ENCODE results near the gene TMEM254. TPM values are rescaled to one million over a fixed set of nuclear protein-coding genes. Genes with fewer than 3 reads are reported as not detected.
"Not testable (repeated sequence)": the region's sequence is repeated elsewhere in the genome, so short reads cannot be mapped to it uniquely, and the experiment has no call there.

TMEM254 gene
- total RNA-seq, 1 donor from 2014 or later = 6.1 TPM

DNA sequence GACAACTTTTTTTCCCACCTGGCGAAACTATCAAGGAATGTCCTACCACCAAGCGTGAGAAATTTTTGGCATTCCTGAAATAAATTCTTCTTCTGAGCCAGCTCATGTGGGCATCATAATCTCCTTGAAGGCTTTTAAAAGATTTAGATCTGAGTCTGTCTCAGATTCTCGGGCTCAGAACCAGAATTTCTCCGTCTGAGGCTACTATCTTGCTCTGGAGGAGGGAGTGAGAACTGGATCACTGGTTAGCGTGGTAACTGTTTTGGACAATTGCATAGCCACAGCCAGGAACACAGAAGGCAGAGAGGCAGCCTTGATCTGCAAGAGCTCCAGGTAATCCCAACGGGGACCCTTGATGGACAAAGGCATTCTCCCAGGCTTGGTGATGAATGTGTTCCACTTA lies 53.0 kb downstream of the TMEM254 start:
- FAIRE-seq (no peak), DNase-seq (ENCODE audit: low spot score in 2 of 2) (no peak)

DNA sequence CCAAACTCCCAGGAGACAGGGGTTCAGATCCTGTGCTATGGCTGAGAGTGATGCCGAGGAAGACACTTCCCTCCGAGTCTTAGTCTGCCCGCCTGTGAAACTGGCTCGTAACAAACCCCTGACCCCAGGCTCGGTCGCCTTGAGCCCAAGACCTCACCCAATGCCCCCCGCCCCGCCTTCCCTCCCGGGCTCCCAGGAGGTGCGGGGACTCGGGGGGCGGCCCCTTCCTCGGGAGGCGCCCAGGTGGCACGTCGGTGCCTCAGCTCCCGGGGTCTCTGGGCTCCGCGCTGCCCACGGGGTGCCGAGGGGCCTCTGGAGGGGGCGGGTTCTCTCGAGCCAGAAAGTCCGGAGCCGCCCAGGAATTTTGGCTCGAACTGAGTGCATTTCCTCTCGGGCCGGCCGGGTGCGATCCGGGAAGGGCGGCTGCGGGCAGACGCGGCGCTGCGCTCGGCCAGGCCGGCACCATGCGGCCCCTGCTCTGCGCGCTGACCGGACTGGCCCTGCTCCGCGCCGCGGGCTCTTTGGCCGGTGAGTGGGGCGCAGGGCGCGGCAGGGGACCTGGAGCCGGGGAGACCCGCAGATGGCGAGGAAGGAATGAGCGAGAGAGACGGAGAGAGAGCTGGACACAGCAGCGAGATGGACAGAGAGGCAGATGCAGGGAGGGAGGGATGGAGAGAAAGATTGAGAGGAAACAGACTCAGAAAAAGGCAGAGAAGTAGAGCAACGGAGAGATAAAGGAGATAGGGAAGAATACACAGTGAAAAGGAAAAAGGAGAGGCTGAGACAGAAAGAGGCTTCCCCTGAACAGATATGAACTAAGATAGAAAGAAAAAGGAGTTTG lies 54.1 kb downstream of the TMEM254 start, which contains the start of gene PLAC9:
Gene PLAC9 (plus strand): TSS at position 432 of the 841 bp plus-strand sequence. CDS start 33 bp downstream, at position 465.
- FAIRE-seq = no peak
- no peak for DNase-seq (ENCODE audit: low spot score in 2 of 2)

DNA sequence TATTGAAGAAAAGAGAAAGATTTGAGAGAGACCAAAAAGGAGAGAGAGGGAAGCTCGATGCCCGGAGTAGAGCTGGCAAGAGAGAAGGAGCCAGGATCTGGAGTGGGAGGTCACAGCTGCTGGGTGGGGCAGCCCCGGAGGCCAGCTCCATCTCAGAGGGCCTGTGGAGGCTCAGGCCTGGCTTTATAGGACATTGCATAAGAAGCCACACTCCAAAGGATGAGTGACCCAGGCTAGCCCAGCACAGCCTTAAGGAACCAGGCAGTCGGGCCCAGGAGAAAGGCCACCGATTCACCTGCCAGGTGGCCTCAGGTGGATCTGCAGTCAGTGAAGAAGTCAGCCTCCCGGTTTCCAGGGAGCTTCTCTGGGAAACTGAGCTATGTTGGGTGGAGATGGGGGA lies 54.7 kb downstream of the TMEM254 start:
- no peak for DNase-seq (ENCODE audit: low spot score in 2 of 2)
- FAIRE-seq = no peak

DNA sequence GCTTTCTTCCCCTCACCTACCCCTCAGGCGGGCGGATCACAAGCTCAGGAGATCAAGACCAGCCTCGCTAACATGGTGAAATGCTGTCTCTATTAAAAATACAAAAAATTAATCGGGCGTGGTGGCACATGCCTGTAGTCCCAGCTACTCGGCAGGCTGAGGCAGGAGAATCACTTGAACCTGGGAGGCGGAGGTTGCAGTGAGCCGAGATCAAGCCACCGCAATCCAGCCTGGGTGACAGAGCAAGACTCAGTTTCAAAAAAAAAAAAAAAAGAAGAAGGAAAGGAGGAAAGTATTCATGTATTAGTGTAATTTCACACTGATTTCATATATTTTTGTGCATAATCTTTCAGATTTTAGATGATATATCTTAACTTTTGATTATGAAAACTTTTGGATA lies 55.2 kb downstream of the TMEM254 start:
- not testable (repeated sequence) for FAIRE-seq; DNase-seq (ENCODE audit: low spot score in 2 of 2)

DNA sequence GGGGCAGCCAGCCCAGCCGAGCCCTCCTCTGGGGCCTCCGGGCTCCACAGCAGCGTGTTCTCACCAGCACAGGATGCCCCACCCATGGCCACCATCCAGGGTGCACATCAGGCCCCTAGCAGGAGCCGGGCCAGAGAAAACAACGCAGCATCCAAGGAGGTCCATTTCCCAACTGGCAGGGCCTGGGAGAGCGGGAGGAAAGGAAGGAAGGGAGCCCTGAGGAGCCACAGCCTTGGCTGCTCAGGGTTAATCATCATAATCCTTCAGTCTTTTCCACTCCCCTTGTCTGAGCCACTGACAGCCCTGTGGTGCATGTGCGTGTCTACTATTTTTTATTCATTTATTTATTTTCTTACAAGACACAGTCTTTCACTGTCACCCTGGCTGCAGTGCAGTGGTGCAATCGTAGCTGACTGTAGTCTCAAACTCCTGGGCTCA lies 57.7 kb downstream of the TMEM254 start:
- DNase-seq (ENCODE audit: low spot score in 2 of 2) (no peak), FAIRE-seq (no peak)

DNA sequence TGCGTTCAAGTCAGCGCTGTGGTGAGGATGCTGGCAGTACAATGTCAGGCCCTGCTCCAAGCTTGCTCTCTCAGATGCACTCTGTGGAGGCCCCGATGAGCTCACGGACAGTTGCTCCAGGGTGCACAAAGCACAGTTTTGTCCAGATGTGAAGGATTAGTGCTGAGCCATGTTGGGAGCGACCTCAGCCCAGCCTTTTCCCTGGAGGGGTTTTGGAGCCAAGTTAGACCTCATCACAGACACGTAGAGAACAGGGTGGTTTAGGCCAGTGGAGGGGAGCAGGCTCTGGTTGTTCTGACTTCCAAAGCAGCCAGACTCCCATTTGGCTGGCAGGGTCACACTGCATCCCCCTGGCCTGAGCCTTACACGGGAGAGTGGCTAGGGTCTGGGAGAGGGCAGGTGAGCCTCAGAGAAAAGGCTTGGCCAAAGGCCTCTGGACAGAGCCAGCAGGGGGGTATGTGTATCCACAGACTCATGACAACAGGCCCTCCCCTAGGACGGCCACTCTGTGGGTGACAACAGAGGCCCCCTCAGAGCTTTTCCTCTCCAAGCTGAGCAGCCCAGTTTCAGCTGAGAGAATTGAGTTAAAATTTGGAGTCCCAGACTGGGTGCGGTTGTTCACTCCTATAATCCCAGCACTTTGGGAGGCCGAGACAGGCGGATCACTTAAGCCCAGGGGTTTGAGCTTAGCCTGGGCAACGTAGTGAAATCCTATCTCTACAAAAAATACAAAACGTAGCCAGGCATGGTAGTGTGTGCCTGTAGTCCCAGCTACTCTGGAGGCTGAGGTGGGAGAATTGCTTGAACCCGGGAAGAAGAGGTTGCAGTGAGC lies 58.8 kb downstream of the TMEM254 start:
- no peak for FAIRE-seq
- no peak for DNase-seq (ENCODE audit: low spot score in 2 of 2)

DNA sequence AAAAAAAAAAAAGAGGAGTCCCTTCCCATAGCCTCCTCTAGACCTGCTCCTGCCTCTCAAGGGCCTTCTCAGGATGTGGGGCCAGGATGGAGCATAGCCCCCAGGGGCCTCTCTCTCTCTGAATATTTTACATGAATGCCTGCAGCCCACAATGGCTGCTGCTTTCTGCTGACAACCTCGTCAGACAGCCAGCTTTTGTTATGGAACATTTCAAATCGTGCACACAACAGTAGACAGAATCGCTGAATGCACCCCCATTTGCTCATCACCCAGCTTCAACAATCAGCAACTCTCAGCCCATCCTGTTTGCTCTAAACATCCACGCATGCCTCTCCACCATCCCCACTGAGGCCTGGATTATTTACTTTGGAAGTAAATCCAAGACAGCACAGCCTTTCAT lies 59.5 kb downstream of the TMEM254 start:
- no peak for FAIRE-seq
- no peak for DNase-seq (ENCODE audit: low spot score in 2 of 2)

DNA sequence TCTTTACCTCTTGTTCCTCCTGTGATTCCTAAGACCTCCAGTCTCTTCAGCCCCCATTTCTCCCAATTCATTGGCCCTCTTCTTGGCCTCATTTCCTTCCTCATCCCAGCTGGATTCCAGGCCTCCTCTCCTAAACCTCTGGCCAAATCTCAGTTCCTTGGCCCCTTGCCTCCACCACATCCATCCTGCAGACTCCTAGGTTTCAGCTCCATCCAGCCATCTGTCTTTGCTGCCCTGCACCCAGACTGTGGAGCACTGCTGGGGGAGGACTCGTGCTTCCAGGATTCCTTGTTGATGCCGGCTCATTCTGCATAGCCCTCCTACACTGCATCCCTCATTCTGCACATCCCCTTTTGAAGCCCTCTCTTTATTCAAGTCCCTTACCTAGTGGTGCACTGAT lies 60.8 kb downstream of the TMEM254 start:
- FAIRE-seq = no peak
- no peak for DNase-seq (ENCODE audit: low spot score in 2 of 2)

DNA sequence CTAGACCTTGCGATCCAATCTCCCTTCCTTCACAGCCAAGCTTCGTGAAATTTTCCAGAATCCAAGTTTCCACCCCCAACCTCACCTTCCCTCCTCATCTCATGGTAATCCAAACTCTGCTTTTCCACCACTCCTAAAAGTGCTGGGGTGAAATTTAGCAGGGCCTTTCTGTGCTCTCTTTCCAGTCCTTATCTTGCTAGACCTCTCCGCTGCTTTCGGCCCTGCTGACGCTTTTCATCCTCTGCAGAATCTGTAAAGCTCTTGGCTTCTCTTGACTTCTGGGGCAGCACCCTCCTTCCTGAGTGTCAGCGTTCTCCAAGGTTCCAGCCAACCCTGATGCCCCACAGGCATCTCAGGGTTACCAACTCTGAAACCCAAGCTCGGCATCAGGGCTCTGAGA lies 61.8 kb downstream of the TMEM254 start:
- DNase-seq (ENCODE audit: low spot score in 2 of 2) (no peak), FAIRE-seq (no peak)

DNA sequence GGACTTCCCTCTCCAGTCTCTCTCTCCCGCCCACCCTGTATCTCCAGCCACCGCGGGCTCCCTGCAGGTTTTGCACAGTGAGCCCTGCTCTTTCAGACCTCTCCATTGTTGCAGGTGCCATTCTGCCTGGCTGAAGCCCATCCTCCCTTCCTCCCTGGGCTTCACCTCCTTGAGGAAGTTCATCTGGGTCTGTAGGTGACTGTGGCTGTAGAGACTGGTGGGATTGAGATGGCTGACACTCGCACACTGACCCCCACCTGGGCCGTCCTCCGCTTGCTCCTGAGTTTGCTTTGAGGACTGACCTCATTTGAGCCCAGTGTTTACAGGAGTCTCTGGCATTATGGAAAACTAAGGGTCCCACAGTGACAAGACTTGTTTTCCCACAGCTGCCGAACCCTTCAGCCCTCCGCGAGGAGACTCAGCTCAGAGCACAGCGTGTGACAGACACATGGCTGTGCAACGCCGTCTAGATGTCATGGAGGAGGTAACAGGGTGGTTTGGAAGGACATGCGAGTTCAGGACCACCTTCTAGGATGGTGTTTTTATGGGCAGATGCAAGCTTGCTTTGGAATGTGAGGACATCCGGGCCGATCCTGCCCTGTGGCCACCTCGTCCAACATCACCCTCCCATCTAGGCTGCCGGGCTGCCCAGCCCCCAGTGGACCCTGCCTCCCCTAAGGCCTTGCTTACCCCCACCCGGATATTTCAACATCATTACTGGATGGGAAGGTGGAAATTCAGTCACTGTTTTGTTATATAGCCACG lies 63.4 kb downstream of the TMEM254 start:
- FAIRE-seq = no peak
- DNase-seq (ENCODE audit: low spot score in 2 of 2) = no peak

Other genes with a start within 250 kb of the TMEM254 start
- gene SFTPD, start 129.6 kb upstream of the TMEM254 start, total RNA-seq = 0.41 TPM
- 0.82 TPM for gene PLAC9, start 54.1 kb downstream of the TMEM254 start, total RNA-seq
- 2.0 TPM for gene ANXA11, start 126.9 kb downstream of the TMEM254 start, total RNA-seq
- under 0.01 TPM for gene MAT1A, start 211.0 kb downstream of the TMEM254 start, total RNA-seq

All from frontal cortex (tissue), 4 donors.